Measurements from ENCODE around the gene MLEC.

DNA sequence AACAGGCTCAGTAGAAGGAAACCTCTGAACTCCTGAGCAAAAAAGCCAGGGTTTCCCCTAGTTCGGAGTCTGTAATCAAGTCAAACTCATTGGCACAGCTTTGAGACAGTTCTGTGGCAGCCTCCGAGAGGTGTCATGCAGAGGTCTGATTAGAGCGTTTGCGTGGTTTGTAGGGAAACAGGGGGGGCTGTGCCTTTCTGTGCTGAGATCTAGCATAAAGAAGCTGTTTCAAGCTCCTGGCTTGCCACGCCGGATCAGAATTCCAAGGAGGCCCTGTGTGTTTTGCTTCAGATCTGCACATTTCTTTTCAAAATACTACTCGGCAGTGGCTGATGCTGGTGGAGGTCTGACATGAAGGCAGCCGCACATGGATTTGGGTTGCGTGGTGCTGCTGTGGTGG lies 44.8 kb upstream of the MLEC start:
- TF ChIP-seq RBM39 (optimal IDR thresholded peaks at IDR 0.05; ENCODE audit: low read depth, low read length) (no peak), ZBTB8A (IDR thresholded peaks at IDR 0.05; ENCODE audit: partially characterized antibody) (no peak), PHF20 (IDR thresholded peaks at IDR 0.05; ENCODE audit: partially characterized antibody) (no peak), MYC (IDR thresholded peaks at IDR 0.05; ENCODE audit: low read depth, low read length) (no peak), MYC (CRISPR knock-in tag; IDR thresholded peaks at IDR 0.05; ENCODE audit: borderline replicate concordance, low read depth) (no peak), E2F8 (IDR thresholded peaks at IDR 0.05; ENCODE audit: low read depth, partially characterized antibody) (no peak), ZNF766 (CRISPR knock-in tag; conservative IDR thresholded peaks at IDR 0.05) (no peak), ZC3H11A (IDR thresholded peaks at IDR 0.05; ENCODE audit: low read depth, low read length) (no peak), HNRNPL (IDR thresholded peaks at IDR 0.05; ENCODE audit: low read depth, low read length) (no peak)
- TF ChIP-seq, protein P1, sequence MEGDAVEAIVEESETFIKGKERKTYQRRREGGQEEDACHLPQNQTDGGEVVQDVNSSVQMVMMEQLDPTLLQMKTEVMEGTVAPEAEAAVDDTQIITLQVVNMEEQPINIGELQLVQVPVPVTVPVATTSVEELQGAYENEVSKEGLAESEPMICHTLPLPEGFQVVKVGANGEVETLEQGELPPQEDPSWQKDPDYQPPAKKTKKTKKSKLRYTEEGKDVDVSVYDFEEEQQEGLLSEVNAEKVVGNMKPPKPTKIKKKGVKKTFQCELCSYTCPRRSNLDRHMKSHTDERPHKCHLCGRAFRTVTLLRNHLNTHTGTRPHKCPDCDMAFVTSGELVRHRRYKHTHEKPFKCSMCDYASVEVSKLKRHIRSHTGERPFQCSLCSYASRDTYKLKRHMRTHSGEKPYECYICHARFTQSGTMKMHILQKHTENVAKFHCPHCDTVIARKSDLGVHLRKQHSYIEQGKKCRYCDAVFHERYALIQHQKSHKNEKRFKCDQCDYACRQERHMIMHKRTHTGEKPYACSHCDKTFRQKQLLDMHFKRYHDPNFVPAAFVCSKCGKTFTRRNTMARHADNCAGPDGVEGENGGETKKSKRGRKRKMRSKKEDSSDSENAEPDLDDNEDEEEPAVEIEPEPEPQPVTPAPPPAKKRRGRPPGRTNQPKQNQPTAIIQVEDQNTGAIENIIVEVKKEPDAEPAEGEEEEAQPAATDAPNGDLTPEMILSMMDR (IDR thresholded peaks at IDR 0.05 in 2 of 3, conservative IDR thresholded peaks at IDR 0.05 in 1 of 3; ENCODE audit: insufficient read depth in 2 of 3, low read depth in 1 of 3, low read length in 3 of 3) = no peak
- TF ChIP-seq, protein P2, sequence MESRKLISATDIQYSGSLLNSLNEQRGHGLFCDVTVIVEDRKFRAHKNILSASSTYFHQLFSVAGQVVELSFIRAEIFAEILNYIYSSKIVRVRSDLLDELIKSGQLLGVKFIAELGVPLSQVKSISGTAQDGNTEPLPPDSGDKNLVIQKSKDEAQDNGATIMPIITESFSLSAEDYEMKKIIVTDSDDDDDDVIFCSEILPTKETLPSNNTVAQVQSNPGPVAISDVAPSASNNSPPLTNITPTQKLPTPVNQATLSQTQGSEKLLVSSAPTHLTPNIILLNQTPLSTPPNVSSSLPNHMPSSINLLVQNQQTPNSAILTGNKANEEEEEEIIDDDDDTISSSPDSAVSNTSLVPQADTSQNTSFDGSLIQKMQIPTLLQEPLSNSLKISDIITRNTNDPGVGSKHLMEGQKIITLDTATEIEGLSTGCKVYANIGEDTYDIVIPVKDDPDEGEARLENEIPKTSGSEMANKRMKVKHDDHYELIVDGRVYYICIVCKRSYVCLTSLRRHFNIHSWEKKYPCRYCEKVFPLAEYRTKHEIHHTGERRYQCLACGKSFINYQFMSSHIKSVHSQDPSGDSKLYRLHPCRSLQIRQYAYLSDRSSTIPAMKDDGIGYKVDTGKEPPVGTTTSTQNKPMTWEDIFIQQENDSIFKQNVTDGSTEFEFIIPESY (CRISPR knock-in tag; IDR thresholded peaks at IDR 0.05) = no peak
